Hepatocyte (in vitro differentiated cells): Measurements from ENCODE around the gene ZMIZ1. TPM values are rescaled to one million over a fixed set of nuclear protein-coding genes. Genes with fewer than 3 reads are reported as not detected.
"Not testable (repeated sequence)": the region's sequence is repeated elsewhere in the genome, so short reads cannot be mapped to it uniquely, and the experiment has no call there.

Experiments used
- DNase-seq: peaks from one replicate; pipeline ENCODE4 v3.0.0-alpha.2; 2016; ENCODE audit warnings: low spot score
- H2AFZ ChIP-seq: fragments of 200-600 bp; sonication (generic); 2 replicates; pipeline ENCODE4 v1.6.0; 2016; ENCODE audit warnings: antibody characterized with exemption, mild to moderate bottlenecking
- H3K27ac ChIP-seq: fragments of 200-600 bp; sonication (generic); 2 replicates; pipeline ENCODE4 v1.5.1; 2016; ENCODE audit warnings: mild to moderate bottlenecking
- H3K27me3 ChIP-seq: fragments of 200-600 bp; sonication (generic); 2 replicates; pipeline ENCODE4 v1.6.1; 2016
- H3K36me3 ChIP-seq: fragments of 200-600 bp; sonication (generic); replicated peaks from 2 replicates; pipeline ENCODE4 v1.5.1; 2016; ENCODE audit warnings: low read depth; ENCODE audit not compliant: insufficient read depth
- H3K4me1 ChIP-seq: fragments of 200-600 bp; sonication (generic); 2 replicates; pipeline ENCODE4 v1.5.1; 2016; ENCODE audit warnings: mild to moderate bottlenecking, moderate library complexity; ENCODE audit not compliant: insufficient read depth
- H3K4me2 ChIP-seq: fragments of 200-600 bp; sonication (generic); 2 replicates; pipeline ENCODE4 v1.6.0; 2016
- H3K4me3 ChIP-seq: fragments of 200-600 bp; sonication (generic); 2 replicates; pipeline ENCODE4 v1.5.1; 2016; ENCODE audit warnings: mild to moderate bottlenecking
- H3K79me2 ChIP-seq: fragments of 200-600 bp; sonication (generic); 2 replicates; pipeline ENCODE4 v1.6.0; 2017; ENCODE audit warnings: mild to moderate bottlenecking
- H3K9me2 ChIP-seq: fragments of 200-600 bp; sonication (generic); replicated peaks from 2 replicates; pipeline ENCODE4 v1.6.0; 2017; ENCODE audit warnings: mild to moderate bottlenecking; ENCODE audit not compliant: insufficient read depth
- H3K9me3 ChIP-seq: fragments of 200-600 bp; sonication (generic); 2 replicates; pipeline ENCODE4 v1.5.1; 2016; ENCODE audit warnings: low read depth, mild to moderate bottlenecking
- H4K20me1 ChIP-seq: fragments of 200-600 bp; sonication (generic); 2 replicates; pipeline ENCODE4 v1.6.0; 2016; ENCODE audit warnings: mild to moderate bottlenecking; ENCODE audit not compliant: insufficient read depth, poor library complexity, severe bottlenecking
- CTCF ChIP-seq: fragments of 200-600 bp; sonication (generic); IDR thresholded peaks from 2 replicates; pipeline ENCODE4 v1.5.1; 2016; ENCODE audit warnings: antibody characterized with exemption, mild to moderate bottlenecking; ENCODE audit not compliant: poor library complexity
- EZH2 ChIP-seq: fragments of 200-600 bp; sonication (generic); IDR thresholded peaks from 2 replicates; pipeline ENCODE4 v1.6.1; 2016; ENCODE audit warnings: antibody characterized with exemption, mild to moderate bottlenecking, borderline replicate concordance
- EZH2phosphoT487 ChIP-seq: fragments of 200-600 bp; sonication (generic); IDR thresholded peaks from one replicate; pipeline ENCODE4 v1.6.1; 2018; ENCODE audit warnings: antibody characterized with exemption, mild to moderate bottlenecking, low read depth, moderate library complexity; ENCODE audit not compliant: unreplicated experiment, severe bottlenecking
- WGBS: methylation state at CpG from one replicate; pipeline ENCODE4 v1.1.6; 2016; ENCODE audit warnings: low lambda C conversion rate; ENCODE audit errors: missing lambda C conversion rate; 5-methylcytosine and 5-hydroxymethylcytosine counted together
- polyA plus RNA-seq: library from polyadenylated mRNA; unstranded; fragments of >200 nt; fragmentation: Nextera tagmentation; extraction: Ambion mirVana; gene quantifications from 2 replicates; pipeline ENCODE4 v1.2.1, GENCODE V29; 2016
- total RNA-seq: library from RNA; depleted of rRNA; stranded (reverse); fragments of >200 nt; gene quantifications from 2 replicates; pipeline ENCODE4 v1.2.3, GENCODE V29; 2014

The ZMIZ1 gene
- total and polyA plus RNA-seq, 2 experiments from 2014 or later: 30.9 to 32.4 TPM

- no peaks in the 10 kb centered on the region for H3K36me3 ChIP-seq
- no peak overlapping the region for H3K4me3 ChIP-seq
- no peak overlapping the region for H3K4me2 ChIP-seq
- H3K27ac ChIP-seq: peak overlapping the region; percentile 61
- DNase-seq: no peak
- no peak for TF ChIP-seq CTCF
- TF ChIP-seq EZH2phosphoT487: no peak
- 79% methylated on average over 9 of the region's 9 CpGs for WGBS
- H3K27me3 ChIP-seq: no peaks in the 10 kb centered on the region
- H4K20me1 ChIP-seq: no peaks in the 10 kb centered on the region
- H3K9me2 ChIP-seq: no peaks in the 10 kb centered on the region
- H3K4me1 ChIP-seq: no peaks in the 10 kb centered on the region
- H3K9me3 ChIP-seq: no peaks in the 10 kb centered on the region
- no peak overlapping the region for H2AFZ ChIP-seq
- no peaks in the 10 kb centered on the region for H3K79me2 ChIP-seq
These were observed 260.8 kb downstream of the ZMIZ1 start for GRCh38 chr10:79329529-79329928.

- DNase-seq: no peak
- H3K27ac ChIP-seq: no peak overlapping the region
- H3K4me3 ChIP-seq: no peak overlapping the region
These were observed 262.5 kb downstream of the ZMIZ1 start for GRCh38 chr10:79331226-79331625.

GRCh38 chr10:79331709-79332108 lies 262.9 kb downstream of the ZMIZ1 start:
- Histone ChIP-seq H3K9me3 (no peaks in the 10 kb centered on the region), H3K27me3 (no peaks in the 10 kb centered on the region), H2AFZ (no peak overlapping the region), H3K79me2 (no peaks in the 10 kb centered on the region), H3K27ac (no peak overlapping the region), H3K4me2 (no peak overlapping the region), H3K9me2 (no peaks in the 10 kb centered on the region), H3K4me1 (no peaks in the 10 kb centered on the region), H3K4me3 (no peak overlapping the region), H3K36me3 (no peaks in the 10 kb centered on the region), H4K20me1 (no peaks in the 10 kb centered on the region)
- 91% methylated on average over 6 of the region's 6 CpGs for WGBS
- TF ChIP-seq CTCF (no peak), EZH2 (no peak), EZH2phosphoT487 (no peak)
- no peak for DNase-seq

More at GRCh38 chr10:79331226-79331625, 262.5 kb downstream of the ZMIZ1 start:
- Histone ChIP-seq H4K20me1 (no peaks in the 10 kb centered on the region), H3K9me3 (no peaks in the 10 kb centered on the region), H3K9me2 (no peaks in the 10 kb centered on the region), H2AFZ (no peak overlapping the region), H3K36me3 (no peaks in the 10 kb centered on the region), H3K4me2 (no peak overlapping the region), H3K27me3 (no peaks in the 10 kb centered on the region), H3K4me1 (no peaks in the 10 kb centered on the region), H3K79me2 (no peaks in the 10 kb centered on the region)
- TF ChIP-seq EZH2phosphoT487 (no peak), CTCF (no peak), EZH2 (no peak)
- WGBS: 96% methylated on average over 5 of the region's 5 CpGs

GRCh38 chr10:79332610-79333315 lies 264.0 kb downstream of the ZMIZ1 start:
- not testable (repeated sequence) for H3K36me3 ChIP-seq, H2AFZ ChIP-seq, DNase-seq, H3K9me2 ChIP-seq, H3K9me3 ChIP-seq, H3K4me1 ChIP-seq, H4K20me1 ChIP-seq, H3K4me2 ChIP-seq, H3K4me3 ChIP-seq, H3K27ac ChIP-seq, H3K79me2 ChIP-seq, H3K27me3 ChIP-seq
- WGBS: 94% methylated on average over 2 of the region's 10 CpGs
